Measurements from ENCODE around the gene COL13A1.

COL13A1 gene

DNA sequence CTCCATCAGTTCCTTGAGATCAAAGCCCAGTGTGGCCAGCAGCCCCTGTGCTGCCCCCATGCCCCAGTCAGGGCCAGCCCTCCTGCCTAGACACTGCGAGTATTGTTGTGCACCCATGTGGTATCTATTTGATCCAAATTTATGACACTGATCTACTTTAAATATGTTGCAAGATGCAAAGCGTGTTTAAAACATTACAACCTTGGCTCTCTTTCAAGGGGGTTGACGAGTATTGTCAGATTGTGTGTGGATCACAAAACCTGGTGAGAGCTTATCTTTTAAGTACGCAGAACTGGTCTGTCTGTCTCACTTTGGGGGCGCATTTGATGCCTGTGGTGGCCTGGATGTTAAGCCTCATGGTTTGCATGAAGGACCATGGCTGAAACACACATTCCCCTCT, 108.9 kb downstream of the COL13A1 start:
- no peak for DNase-seq (ENCODE audit: low read depth)

DNA sequence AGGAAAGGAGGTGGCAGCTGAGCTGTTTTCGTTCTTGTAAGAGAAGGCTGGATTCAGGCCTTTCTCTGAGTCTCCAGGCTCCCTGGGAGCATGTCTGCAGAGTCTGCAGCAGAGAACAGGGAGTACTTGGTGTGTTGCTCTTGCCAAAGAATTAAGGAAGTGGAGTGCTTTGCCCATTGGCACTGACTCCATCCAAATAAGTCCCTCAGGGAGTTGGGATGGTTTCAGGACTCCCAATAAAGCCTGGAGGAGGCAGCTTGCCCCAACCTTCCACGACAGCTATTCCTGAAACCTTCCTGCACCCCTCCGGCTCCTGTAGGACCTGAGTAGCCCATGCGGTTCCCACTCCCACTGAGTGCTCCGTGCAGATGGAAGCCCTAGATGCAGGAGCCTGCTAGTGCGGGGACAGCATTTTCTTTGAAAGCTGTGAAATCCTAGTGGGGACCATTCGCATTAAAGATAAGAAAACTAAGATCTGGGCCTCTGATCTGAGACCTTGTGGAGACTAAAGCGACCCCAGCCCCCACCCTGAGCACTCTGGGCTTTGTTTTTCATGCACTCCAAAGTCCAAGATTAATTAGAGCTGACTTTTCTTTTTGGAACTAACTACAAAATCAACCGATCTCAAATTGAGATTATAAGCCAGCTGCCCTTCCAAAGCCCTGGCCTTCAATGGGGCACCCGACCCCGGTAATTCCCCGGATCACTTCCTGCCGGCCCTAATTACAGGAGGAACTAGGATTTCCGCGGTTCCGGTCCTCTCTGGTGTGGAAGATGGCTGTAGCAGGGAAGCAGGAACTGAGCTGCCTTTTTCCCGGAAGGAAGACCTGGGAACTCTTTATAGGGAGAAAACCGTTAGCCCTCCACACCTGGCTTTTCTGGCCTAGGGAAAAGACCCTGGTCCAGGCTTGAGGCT, 110.2 kb downstream of the COL13A1 start:
- no peak for DNase-seq (ENCODE audit: low read depth)

GRCh38 chr10:69912589-69912988, 110.9 kb downstream of the COL13A1 start:
- no peak for DNase-seq (ENCODE audit: low read depth)

- DNase-seq (ENCODE audit: low read depth), result no peak
These were observed 112.1 kb downstream of the COL13A1 start for GRCh38 chr10:69913606-69914382.

DNA sequence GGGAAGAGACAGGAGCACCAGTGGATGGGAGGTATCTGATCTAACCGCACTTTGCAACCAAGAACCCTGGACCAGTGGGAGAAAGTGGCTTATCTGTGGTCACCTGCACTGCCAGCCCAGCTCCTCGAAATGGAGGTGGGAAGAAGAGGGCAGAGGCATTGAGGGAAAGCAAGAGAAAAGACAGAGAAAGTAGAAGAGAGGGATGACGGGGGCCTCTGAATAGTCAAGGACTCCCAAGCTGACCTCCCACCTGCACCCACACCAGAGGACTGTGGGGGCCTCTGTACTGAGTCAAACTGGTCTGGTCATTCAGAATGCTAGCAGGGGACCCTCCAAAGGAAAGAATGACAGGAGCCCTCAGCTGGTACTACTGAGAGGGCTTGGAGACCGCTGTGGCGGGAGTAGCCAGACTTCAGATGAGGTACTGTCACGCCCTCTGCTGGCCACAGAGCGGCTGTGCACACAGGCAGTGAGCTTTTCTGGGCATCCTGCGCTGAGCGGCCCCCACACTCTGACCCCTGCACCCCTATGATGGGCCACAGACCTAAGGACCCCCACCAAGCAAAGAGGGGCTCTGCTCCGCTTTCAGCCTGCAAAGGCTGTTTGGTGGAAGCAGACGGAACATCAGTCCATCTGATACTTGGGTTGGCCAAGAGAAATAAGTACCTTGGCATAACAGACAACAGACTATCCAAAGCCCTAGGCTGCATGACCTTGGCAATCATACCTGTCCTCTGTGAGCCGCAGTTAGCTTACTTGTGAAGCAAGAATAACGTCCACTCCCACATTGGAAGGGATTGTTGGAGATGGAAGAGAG, 112.9 kb downstream of the COL13A1 start:
- peak; percentile 55 for DNase-seq (ENCODE audit: low read depth)

DNA sequence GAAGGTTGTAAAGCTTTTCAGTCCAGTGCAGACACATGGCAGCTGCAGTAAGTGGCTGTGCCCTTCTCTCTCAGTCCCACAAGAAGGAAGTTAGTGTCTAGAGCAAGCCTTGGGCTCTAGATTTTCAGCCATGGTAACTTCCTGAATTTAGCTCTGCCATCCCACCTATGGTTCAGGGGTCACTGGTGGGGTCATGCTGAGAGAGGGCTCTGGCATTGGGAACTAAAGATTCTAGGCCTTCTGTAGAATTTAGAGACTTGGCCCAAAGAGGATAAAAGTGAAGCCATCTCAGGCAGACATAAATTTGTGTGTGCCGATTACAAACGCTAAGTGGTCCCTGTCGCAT, 113.5 kb downstream of the COL13A1 start:
- no peak for DNase-seq (ENCODE audit: low read depth)

GRCh38 chr10:69916118-69916517, 114.4 kb downstream of the COL13A1 start:
- DNase-seq (ENCODE audit: low read depth), result no peak

DNA sequence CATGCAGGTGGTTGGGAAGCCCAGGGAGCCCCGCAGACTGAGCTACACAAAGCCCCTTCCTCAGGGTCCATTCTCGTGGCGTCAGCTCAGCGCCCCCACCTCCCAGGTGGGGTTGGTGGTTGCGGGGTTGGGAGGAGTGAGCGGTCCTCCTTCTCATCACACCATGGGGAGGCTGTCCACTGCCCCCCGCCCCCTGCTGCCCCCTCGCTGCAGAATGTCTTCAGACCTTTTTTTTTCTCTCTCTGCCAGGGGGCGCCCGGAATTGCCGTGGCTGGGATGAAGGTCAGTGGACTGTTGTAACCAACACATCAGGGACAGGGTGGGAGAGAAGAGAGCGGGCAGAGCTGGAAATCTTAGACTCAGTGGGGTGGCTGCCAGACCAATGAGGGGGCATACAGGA, 116.3 kb downstream of the COL13A1 start:
- no peak for DNase-seq (ENCODE audit: low read depth)

DNA sequence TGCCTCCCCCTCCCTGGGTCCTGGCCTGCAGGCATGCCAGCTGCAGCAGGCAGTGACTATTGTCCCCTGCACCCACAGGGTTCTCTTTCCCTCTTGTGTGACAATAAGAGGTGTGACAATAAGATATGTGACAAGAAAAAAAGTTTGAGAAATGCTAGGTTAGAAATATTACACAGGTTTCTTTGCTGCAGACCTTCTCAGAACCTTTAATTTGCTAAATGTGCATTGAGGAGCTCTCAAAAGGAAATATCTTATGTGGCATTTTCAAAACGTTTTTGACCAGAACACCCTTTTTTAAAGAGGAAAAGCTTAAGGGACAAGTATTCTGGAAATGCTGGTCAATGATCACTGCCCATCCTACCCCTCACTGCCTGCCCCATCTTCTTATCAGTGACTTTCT, 117.5 kb downstream of the COL13A1 start:
- DNase-seq (ENCODE audit: low read depth), result no peak

- DNase-seq (ENCODE audit: low read depth), result no peak
These were observed 123.4 kb downstream of the COL13A1 start for GRCh38 chr10:69925111-69925510.

DNA sequence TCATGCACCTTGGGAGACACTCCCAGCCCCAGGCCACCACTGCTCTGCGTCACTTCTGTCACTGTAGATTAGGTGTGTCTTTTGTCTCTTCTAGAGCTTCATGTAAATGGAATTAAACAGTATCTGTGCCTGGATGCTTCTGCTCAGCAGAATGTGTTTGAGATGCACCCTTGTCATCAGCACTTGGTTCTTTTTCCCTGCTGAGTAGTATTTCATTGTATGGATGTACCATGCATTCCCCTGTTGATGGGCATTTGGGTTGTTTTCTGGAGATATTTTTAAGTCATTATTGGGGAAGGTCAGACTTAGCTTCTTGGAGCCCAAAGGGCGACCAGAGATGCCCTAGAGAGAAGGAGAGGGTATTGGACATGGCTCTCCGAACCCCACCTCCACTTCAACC, 126.6 kb downstream of the COL13A1 start:
- no peak for DNase-seq (ENCODE audit: low read depth)

DNA sequence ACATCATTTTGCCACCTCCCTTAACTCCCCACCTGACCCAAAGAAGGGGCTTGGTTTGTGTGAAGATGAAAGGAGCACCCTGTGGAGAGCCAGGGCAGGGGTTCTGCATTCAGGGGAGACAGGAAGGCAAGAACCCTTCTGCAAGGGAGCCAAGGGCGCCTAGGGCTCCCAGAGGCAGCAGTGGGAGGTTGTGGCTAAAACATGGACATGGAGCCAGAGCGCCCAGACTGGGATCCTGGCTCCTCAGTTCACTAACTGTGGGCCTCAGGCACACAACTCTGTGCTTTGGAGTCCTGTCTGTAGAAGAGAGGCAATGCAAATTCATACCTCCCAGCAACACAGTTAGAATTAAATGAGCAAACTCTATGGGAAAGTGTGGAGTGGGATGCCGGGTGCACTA, 127.9 kb downstream of the COL13A1 start:
- no peak for DNase-seq (ENCODE audit: low read depth)

DNA sequence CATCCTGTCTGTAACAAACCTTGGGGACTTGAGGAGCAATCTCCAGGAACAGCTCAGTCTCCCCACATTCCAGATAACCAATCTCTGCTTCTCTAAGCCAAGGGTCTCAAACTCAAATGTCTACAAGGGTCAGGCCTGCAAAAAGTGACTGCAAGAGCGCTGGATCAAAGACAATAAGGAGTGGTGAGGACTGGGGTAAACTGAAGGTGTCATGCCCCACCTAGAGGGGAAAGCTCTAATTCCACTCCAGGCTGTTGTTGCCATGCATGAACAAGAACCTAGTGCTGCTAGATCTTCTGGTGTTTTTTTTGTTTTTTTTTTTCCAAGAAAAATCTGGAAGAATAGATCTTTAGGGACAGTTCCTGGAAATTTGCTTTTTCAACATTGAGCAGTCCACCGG, 133.1 kb downstream of the COL13A1 start:
- DNase-seq (ENCODE audit: low read depth), result no peak

DNA sequence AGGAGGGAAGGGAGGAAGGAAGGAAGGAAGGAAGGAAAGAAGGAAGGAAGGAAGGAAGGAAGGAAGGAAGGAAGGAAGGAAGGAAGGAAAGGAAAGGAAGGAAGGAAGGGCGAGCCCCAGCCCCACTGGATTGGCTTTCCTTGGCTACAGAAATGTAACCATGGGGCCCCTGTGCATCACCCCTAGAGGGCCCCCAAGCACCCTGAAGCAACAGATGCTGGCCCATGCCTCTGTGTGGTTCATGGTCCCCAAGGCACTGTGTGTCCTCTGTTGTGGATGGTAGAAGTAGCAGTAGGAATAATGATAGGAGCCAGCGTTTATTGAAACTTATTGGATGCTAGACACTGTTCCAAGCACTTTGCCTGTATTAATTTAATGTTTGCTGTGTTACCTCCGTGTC, 134.4 kb downstream of the COL13A1 start:
- DNase-seq (ENCODE audit: low read depth), result no peak

- DNase-seq (ENCODE audit: low read depth), result no peak
These were observed 136.9 kb downstream of the COL13A1 start for GRCh38 chr10:69938541-69938991.

DNA sequence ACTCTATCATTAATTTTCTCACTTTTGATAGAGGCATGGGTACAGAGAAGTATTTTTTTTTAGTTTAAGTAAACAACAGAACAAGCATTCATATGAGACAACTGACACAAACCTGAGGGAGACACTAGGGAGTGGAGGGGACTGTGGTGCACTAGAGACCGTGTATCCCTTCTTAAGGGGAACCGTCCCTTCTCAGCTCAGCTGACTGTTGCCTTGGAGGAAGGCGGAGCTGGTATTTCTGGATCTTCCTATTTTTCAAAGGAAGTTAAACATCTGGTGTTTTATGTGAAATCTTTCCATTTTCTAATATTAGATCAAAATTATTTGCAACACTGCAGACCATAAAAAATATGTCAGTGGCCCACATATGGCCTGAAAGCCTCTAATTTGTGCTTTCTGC, 137.4 kb downstream of the COL13A1 start:
- DNase-seq (ENCODE audit: low read depth), result no peak

- DNase-seq (ENCODE audit: low read depth), result no peak
These were observed 137.8 kb downstream of the COL13A1 start for GRCh38 chr10:69939481-69939880.

GRCh38 chr10:69941730-69942129, 140.0 kb downstream of the COL13A1 start:
- DNase-seq (ENCODE audit: low read depth), result no peak

GRCh38 chr10:69943292-69943820, 141.7 kb downstream of the COL13A1 start:
- no peak for DNase-seq (ENCODE audit: low read depth)

DNA sequence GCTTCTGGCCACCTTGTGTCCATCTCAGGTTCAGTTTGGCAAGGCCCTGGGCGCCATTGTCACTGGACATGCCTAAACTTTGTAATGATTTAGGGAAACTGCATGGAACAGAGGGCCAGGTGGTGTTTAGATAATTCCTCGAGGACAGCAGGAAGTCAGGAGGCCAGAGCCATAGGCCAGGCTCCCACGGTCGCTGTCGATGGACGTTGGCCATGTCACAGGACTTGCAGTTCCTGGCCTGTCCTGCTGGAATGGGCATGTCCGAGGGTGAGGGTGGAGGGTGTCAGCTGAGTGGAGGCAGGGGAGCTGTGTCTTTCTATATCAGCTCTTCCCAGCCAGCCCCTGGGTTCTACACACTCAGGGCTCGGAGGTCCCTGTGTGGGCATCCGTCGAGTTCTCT, 143.1 kb downstream of the COL13A1 start:
- DNase-seq (ENCODE audit: low read depth), result no peak

DNA sequence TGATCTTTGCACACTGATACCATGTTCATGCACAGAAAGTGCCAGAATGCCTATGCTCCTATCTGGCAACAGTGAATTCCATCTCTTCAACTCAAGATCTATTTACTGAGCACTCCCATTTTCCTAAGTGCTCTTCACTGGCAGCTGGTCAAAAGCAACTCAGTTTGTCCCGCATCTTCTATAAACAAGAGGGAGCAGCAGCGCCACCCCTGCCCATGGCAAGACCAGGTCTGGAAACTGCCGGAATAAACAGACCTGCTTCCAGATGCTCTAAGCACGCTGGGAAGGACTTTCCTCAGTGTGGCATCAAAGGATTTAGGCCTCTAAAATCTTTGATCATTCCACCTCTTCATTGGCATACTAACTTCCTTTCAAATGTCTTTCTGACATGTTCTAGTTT, 146.6 kb downstream of the COL13A1 start:
- DNase-seq (ENCODE audit: low read depth), result no peak

- no peak for DNase-seq (ENCODE audit: low read depth)
These were observed 148.1 kb downstream of the COL13A1 start for GRCh38 chr10:69949770-69950169.

Data from activated T-cell treated with anti-CD3 and anti-CD28 coated beads for 48 hours (primary cell).